Adrenal gland (tissue), 5 donors: ENCODE measurements around the gene COPB2.

ENCODE experiments used
- CTCF ChIP-seq, 6 experiments: fragments of 450-650 bp in 4 of 6; fragments of 200-600 bp in 2 of 6; sonication (generic) in 1 of 6; IDR thresholded peaks; 1 replicate in 5 of 6; 2 replicates in 1 of 6; pipeline versions ENCODE4 v1.5.1 to v1.8.0; 2016 to 2021; ENCODE audit warnings: antibody characterized with exemption in 6 of 6, mild to moderate bottlenecking in 2 of 6, moderate library complexity in 1 of 6
- POLR2A ChIP-seq, 2 donors: fragments of 450-650 bp; IDR thresholded peaks; one replicate each; pipeline ENCODE4 v1.6.1; 2017; ENCODE audit warnings: antibody characterized with exemption in 2 of 2, mild to moderate bottlenecking in 2 of 2, moderate library complexity in 1 of 2
- donor health status: DM: no; HTN: no; CAD: no.

- no peak for TF ChIP-seq CTCF (IDR thresholded peaks at IDR 0.05)
- no peak for TF ChIP-seq POLR2A (IDR thresholded peaks at IDR 0.05)
Observed at GRCh38 chr3:139309061-139309591, 80.3 kb downstream of the COPB2 start.
